Keratinocyte (primary cell): ENCODE results near the gene SERP1. TPM values are rescaled to one million over a fixed set of nuclear protein-coding genes. Genes with fewer than 3 reads are reported as not detected.

ENCODE experiments used
- DNase-seq: peaks from one replicate; pipeline ENCODE4 v3.0.0-alpha.2; 2011; ENCODE audit warnings: low read depth, missing footprints, low spot score
- FAIRE-seq: peaks from 2 replicates; lab custom pipeline; 2011; peaks lifted over from hg19 to GRCh38; lab: Jason Lieb, UNC
- H2AFZ ChIP-seq: 2 replicates; pipeline ENCODE4 v1.6.0; 2012; ENCODE audit warnings: low read length, control low read depth, inconsistent platforms; ENCODE audit not compliant: control insufficient read depth
- H3K27ac ChIP-seq: 2 replicates; pipeline ENCODE4 v1.5.1; 2011; ENCODE audit warnings: low read length; ENCODE audit not compliant: control insufficient read depth, insufficient read depth
- H3K27me3 ChIP-seq: 3 replicates; pipeline ENCODE4 v1.6.0; 2011; ENCODE audit warnings: low read length; ENCODE audit not compliant: control insufficient read depth, insufficient read depth; ENCODE audit errors: extremely low read depth
- H3K36me3 ChIP-seq, 2 experiments: 2 replicates in 1 of 2; 3 replicates in 1 of 2; pipeline ENCODE4 v1.5.1; 2011; ENCODE audit warnings: low read length in 2 of 2, mild to moderate bottlenecking in 1 of 2; ENCODE audit not compliant: control insufficient read depth in 2 of 2, insufficient read depth in 2 of 2; ENCODE audit errors: extremely low read depth in 1 of 2
- H3K4me1 ChIP-seq: 3 replicates; pipeline ENCODE4 v1.5.1; 2011; ENCODE audit warnings: low read length; ENCODE audit not compliant: control insufficient read depth, insufficient read depth; ENCODE audit errors: extremely low read depth
- H3K4me2 ChIP-seq: 3 replicates; pipeline ENCODE4 v1.6.0; 2011; ENCODE audit warnings: low read depth, low read length; ENCODE audit not compliant: control insufficient read depth, insufficient read depth; ENCODE audit errors: extremely low read depth
- H3K4me3 ChIP-seq, 3 experiments: fragments of 200-600 bp in 1 of 3; sonication (generic) in 1 of 3; 2 replicates in 2 of 3; 3 replicates in 1 of 3; pipeline ENCODE4 v1.5.1; 2011 to 2016; ENCODE audit warnings: low read length in 3 of 3, mild to moderate bottlenecking in 3 of 3, control low read depth in 2 of 3, inconsistent platforms in 1 of 3, low read depth in 1 of 3, mixed read lengths in 1 of 3, mixed run types in 1 of 3, moderate library complexity in 1 of 3; ENCODE audit not compliant: control insufficient read depth in 2 of 3, insufficient read depth in 2 of 3; ENCODE audit errors: extremely low read depth in 1 of 3
- H3K79me2 ChIP-seq: 2 replicates; pipeline ENCODE4 v1.6.0; 2012; ENCODE audit warnings: low read length; ENCODE audit not compliant: control insufficient read depth, insufficient read depth
- H3K9ac ChIP-seq: 3 replicates; pipeline ENCODE4 v1.6.0; 2011; ENCODE audit warnings: low read length; ENCODE audit not compliant: control insufficient read depth, insufficient read depth; ENCODE audit errors: extremely low read depth
- H3K9me1 ChIP-seq: 3 replicates; pipeline ENCODE4 v1.6.0; 2011; ENCODE audit warnings: low read length; ENCODE audit not compliant: control insufficient read depth, insufficient read depth; ENCODE audit errors: extremely low read depth
- H3K9me3 ChIP-seq: 2 replicates; pipeline ENCODE4 v1.5.1; 2012; ENCODE audit warnings: low read depth, low read length; ENCODE audit not compliant: control insufficient read depth
- H4K20me1 ChIP-seq: 3 replicates; pipeline ENCODE4 v1.6.0; 2011; ENCODE audit warnings: low read length; ENCODE audit not compliant: control insufficient read depth, insufficient read depth; ENCODE audit errors: extremely low read depth
- EZH2 ChIP-seq: IDR thresholded peaks from one replicate; pipeline ENCODE4 v1.6.1; 2012; ENCODE audit warnings: inconsistent platforms, mild to moderate bottlenecking, low read length, moderate library complexity
- dilution Hi-C: fragments of 300-500 bp; cut with MboI; formaldehyde crosslinking; loops from one replicate; pipeline ENCODE4 v1.7.0; 2020; ENCODE audit warnings: low sequenced_read_pairs; ENCODE audit not compliant: extremely low pct_ligation_motif_present
- polyA plus RNA-seq, 5 experiments: library from polyadenylated mRNA; depleted of rRNA in 3 of 5; stranded (reverse) in 3 of 5; stranded (forward) in 1 of 5; unstranded in 1 of 5; fragments of >200 nt; gene quantifications; 1 replicate in 1 of 5; 2 replicates in 3 of 5; 3 replicates in 1 of 5; pipeline versions ENCODE4 v1.2.1 to v1.2.3, GENCODE V29; 2011 to 2012; ENCODE audit warnings: missing spikeins in 2 of 5, low read depth in 1 of 5, low replicate concordance in 1 of 5
- TF ChIP-seq, protein P1 (sequence below), 3 experiments: IDR thresholded peaks in 1 of 3; conservative IDR thresholded peaks in 1 of 3; optimal IDR thresholded peaks in 1 of 3; 2 replicates in 2 of 3; 3 replicates in 1 of 3; pipeline versions ENCODE3 to v1.5.1; 2011; ENCODE audit warnings: low read length in 3 of 3, mild to moderate bottlenecking in 3 of 3, moderate library complexity in 2 of 3, control low read depth in 1 of 3, inconsistent platforms in 1 of 3; ENCODE audit not compliant: insufficient read depth in 2 of 3; ENCODE audit errors: extremely low read depth in 1 of 3

Gene SERP1
- polyA plus RNA-seq, 1 donor (not counting 4 experiments of a cell fraction or from before 2014, with no cell fraction given) = 84.2 TPM

- Histone ChIP-seq H3K79me2 (peaks cover 24% of the 10 kb centered on the region), H3K36me3 (peaks cover 6 to 9% of the 10 kb centered on the region in 2 experiments), H3K4me2 (no peak overlapping the region), H3K9ac (no peak overlapping the region), H3K4me3 (no peak overlapping the region), H3K9me3 (no peaks in the 10 kb centered on the region), H2AFZ (no peak overlapping the region), H3K27me3 (no peaks in the 10 kb centered on the region), H3K9me1 (no peaks in the 10 kb centered on the region), H4K20me1 (no peaks in the 10 kb centered on the region), H3K4me1 (peaks cover 9% of the 10 kb centered on the region), H3K27ac (no peak overlapping the region)
- DNase-seq = no peak
- dilution Hi-C loops = no loop called here
- FAIRE-seq = no peak
- TF ChIP-seq EZH2 = no peak
- TF ChIP-seq, protein P1, sequence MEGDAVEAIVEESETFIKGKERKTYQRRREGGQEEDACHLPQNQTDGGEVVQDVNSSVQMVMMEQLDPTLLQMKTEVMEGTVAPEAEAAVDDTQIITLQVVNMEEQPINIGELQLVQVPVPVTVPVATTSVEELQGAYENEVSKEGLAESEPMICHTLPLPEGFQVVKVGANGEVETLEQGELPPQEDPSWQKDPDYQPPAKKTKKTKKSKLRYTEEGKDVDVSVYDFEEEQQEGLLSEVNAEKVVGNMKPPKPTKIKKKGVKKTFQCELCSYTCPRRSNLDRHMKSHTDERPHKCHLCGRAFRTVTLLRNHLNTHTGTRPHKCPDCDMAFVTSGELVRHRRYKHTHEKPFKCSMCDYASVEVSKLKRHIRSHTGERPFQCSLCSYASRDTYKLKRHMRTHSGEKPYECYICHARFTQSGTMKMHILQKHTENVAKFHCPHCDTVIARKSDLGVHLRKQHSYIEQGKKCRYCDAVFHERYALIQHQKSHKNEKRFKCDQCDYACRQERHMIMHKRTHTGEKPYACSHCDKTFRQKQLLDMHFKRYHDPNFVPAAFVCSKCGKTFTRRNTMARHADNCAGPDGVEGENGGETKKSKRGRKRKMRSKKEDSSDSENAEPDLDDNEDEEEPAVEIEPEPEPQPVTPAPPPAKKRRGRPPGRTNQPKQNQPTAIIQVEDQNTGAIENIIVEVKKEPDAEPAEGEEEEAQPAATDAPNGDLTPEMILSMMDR (optimal IDR thresholded peaks at IDR 0.05 in 1 of 3, IDR thresholded peaks at IDR 0.05 in 1 of 3, conservative IDR thresholded peaks at IDR 0.05 in 1 of 3; ENCODE audit: extremely low read depth in 1 of 3, insufficient read depth in 2 of 3, low read length in 3 of 3) = no peak
Observed at GRCh38 chr3:150540297-150540696, 6.0 kb downstream of the SERP1 start.

DNA sequence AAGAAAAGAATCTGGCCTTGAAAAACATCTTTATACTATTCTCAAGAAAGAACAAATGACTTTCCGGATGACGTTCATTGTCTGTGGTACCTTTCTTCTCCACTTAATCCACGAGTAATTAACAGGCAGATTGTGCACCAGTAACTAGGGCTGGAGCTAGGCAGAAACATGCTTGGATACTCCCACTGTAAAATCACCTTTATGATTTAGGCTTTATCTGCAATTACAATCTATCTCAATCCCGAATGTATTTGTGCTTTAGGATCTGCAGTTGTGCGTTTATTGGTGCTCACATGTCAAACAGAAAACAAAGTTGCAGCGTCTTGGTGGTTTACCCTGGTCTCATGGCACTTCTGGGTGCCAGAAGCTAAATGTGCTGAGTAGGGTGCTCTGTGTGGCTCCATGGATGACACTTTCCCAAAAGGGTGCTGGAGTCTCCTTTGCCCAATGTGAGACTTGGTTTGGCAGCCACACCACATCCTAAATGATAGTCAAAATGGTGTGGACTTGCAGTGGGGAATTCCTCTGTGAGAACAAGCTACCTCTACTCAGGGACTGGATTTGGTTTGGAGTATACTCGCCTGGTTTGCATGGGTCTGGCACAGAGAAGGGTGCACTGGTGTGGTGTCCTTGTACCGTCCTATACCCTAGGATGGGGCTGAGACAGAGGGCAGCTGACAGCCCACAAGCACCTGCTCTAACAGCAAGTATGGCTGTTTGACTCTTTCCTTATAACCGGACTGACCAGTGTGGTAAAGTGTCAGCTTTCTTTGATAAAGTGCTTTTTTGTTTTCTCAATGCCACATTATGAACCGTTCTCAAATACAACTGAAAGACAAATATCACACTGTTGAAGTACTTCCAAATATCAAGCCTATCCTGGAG, 7.7 kb downstream of the SERP1 start:
- H3K36me3 ChIP-seq = peaks cover 5 to 9% of the 10 kb centered on the region in 2 experiments
- no peak overlapping the region for H3K27ac ChIP-seq
- H3K9me1 ChIP-seq = no peaks in the 10 kb centered on the region
- no peaks in the 10 kb centered on the region for H3K9me3 ChIP-seq
- dilution Hi-C loops = no loop called here
- no peak overlapping the region for H3K4me3 ChIP-seq
- H3K4me2 ChIP-seq = no peak overlapping the region
- no peak overlapping the region for H3K9ac ChIP-seq
- no peak for FAIRE-seq
- H4K20me1 ChIP-seq = no peaks in the 10 kb centered on the region
- DNase-seq = no peak
- no peak overlapping the region for H2AFZ ChIP-seq
- no peaks in the 10 kb centered on the region for H3K4me1 ChIP-seq
- no peaks in the 10 kb centered on the region for H3K27me3 ChIP-seq
- H3K79me2 ChIP-seq = peaks cover 9% of the 10 kb centered on the region
- TF ChIP-seq, protein P1 (optimal IDR thresholded peaks at IDR 0.05 in 1 of 3, IDR thresholded peaks at IDR 0.05 in 1 of 3, conservative IDR thresholded peaks at IDR 0.05 in 1 of 3; ENCODE audit: extremely low read depth in 1 of 3, insufficient read depth in 2 of 3, low read length in 3 of 3) = no peak
